Measurements from ENCODE around the gene ELOA. TPM values are rescaled to one million over a fixed set of nuclear protein-coding genes. Genes with fewer than 3 reads are reported as not detected.

Gene ELOA, protein sequence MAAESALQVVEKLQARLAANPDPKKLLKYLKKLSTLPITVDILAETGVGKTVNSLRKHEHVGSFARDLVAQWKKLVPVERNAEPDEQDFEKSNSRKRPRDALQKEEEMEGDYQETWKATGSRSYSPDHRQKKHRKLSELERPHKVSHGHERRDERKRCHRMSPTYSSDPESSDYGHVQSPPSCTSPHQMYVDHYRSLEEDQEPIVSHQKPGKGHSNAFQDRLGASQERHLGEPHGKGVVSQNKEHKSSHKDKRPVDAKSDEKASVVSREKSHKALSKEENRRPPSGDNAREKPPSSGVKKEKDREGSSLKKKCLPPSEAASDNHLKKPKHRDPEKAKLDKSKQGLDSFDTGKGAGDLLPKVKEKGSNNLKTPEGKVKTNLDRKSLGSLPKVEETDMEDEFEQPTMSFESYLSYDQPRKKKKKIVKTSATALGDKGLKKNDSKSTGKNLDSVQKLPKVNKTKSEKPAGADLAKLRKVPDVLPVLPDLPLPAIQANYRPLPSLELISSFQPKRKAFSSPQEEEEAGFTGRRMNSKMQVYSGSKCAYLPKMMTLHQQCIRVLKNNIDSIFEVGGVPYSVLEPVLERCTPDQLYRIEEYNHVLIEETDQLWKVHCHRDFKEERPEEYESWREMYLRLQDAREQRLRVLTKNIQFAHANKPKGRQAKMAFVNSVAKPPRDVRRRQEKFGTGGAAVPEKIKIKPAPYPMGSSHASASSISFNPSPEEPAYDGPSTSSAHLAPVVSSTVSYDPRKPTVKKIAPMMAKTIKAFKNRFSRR
- total RNA-seq: 28.5 TPM

DNA sequence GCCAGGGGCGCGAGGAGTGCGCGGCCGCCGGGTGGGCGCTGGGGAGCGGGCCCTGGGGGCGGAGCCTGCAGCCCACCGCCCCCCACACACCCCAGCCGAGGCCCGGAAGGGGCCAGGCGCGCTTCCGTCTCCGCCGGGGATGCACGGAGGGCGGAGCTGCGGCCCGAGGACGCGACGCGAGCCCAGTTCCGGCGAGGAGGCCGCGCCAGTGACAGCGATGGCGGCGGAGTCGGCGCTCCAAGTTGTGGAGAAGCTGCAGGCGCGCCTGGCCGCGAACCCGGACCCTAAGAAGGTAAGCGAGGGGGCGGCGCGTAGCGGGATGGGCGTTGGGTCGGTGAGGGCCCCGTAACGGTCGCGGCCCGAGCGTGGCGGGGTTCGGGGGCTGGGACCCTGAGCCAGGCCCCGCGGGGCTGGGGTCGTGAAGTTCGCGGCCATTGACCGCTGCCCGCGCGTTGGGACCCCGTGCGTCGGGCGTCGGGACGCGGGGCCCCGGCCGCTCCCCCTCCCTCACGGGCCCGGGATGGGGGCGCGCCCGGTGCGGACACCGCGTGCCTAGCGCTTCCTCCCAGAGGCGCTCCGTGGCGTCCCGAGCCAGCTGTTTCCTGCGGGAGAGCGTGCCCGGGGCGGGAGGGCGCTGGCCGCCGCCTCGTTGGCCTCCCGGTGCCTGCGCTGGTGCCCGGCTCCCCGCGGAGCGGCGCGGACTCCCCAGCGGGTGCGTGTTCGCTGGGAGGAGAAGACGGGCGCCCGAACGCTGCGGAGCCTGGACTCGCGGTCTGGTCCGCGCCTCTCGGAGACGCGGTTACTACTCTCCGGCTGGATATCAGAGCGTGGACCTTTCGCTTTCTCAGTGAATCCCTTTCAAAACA, at the start of gene ELOA:
Gene ELOA, plus strand, starts transcription at position 185 of the 866 bp plus-strand sequence. Its CDS starts 33 bp downstream, at position 218.

DNA sequence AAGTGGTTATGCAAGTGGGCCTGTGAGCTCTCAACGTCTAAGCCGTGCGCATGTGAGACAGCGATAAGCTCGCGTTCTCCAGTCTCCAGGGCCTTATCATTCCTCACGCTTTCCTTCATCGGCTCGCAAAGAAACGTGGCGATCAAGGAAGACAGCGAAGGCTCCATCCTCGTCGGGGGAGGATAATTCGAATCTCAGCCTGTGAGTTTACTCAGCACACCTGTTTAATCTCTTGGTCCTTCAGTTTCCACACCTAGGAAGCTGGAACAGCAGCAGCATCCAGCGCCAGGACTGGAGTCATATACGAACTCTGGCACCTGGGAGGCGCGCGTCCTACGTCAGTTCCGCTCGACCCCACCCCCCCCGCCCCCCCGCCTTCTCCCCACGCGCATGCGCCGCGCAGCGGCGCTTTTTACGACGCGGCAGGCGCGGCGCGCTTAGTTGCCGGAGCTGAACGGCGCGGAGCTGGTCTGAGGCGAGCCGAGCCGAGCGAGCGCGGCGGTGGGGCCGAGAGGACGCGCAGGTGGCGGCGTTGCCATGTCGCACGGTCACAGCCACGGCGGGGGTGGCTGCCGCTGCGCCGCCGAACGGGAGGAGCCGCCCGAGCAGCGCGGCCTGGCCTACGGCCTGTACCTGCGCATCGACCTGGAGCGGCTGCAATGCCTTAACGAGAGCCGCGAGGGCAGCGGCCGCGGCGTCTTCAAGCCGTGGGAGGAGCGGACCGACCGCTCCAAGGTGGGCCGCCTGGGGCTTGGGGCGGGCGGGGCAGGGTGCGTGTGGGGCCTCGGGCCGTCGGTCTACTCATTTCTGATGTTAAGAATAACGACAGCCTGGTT, 34.9 kb downstream of the ELOA start, which contains the start of gene PITHD1:
Gene PITHD1, plus strand, starts transcription at position 440 of the 836 bp plus-strand sequence. Its CDS starts 98 bp downstream, at position 538.

DNA sequence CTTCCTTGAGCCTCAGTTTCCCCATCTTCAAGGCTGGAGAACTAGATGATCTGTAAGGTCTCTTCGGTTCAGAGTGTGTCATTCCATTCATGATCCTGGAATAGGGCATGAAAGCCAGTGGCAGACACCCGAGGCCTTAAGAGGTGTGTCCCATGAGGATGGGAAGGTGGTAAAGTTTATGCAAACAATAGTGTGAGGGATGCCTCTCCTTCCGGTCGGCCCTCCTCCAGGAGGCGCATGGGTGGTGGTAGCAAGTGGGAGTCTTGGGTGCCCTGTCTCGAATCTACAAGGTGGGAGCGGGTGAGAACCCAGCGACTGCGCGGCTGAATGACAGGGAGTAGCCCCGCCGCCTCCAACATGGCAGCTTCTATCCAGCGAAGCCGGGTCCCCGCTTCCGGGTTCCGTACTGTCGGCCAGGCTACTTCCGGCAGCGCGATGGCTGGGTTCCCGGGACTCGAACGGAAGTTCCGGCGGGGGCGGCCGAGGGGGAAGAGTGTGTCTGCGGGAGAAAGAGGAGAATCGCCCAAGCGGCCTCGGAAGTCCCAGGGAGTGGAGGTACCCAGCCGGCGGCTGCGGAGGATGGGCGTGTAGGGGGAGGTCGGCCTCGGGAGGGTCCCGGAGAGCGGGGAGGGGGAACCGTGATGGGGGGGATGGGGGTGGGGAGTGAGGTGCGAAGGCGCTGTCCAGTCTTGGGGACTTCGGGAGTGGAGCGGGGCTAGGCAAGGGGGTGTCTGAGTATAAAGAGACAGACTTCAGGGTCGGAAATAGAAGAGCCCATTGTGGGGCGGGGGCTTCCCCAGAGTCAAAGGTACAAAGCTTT, 47.6 kb downstream of the ELOA start, which contains the start of gene LYPLA2:
Gene LYPLA2, plus strand, starts transcription at position 450 of the 820 bp plus-strand sequence. CDS start 1,538 bp downstream, outside the sequence.

DNA sequence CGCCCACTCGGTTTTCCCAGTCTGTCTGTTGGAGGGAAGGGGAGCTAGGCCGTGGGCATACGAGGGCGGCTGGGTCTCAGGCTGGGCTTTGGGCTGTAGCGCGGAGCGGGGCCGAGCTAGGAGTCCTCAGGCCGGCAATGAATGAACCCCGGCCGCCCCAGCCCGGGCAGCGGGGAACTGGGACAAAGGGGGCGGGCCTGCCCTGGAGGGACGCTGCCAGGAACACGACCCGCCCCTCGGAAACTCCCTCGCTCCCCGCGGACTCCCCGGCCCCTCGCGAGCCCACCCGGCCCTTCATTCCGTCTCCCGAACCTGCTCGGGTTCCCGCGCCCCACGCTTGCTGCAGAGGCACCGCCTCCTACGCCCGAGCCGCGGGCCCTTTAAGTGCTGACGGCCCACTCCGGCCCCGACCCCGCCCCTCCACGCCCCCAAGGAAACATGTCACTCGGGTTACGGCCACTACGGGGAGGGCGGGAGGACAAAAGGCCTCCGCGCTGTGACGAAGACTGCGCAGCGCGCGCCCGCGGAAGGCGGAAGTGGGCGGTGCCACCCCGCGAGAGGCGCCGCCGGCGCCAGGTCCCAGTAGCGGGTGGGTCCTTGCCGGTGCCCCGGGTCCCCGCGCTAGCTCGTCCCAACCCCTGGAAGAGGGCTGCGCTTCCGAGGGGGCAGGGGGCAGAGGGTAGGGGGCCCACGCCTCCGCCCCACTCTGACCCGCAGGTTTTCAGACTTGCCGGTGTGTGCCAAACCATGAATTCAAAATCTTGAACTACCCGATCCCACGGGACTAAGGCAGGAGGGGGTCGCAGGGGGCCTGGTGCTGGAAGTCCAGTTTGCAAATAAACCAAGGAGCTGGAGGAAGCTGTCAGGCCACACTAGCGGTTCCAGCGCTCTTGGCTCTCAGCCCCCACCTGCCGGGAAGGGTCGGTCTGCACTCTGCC, 57.4 kb downstream of the ELOA start, which contains the start of gene GALE:
Gene GALE, minus strand, starts transcription at position 355 of the 938 bp plus-strand sequence. CDS start 1,747 bp downstream, outside the sequence.

Other genes starting within 250 kb of the ELOA start
- gene E2F2, start 212.2 kb upstream of the ELOA start, total RNA-seq: 3.4 TPM
- 11.9 TPM for gene ID3, start 184.0 kb upstream of the ELOA start, total RNA-seq
- 596 TPM for gene RPL11, start 51.7 kb upstream of the ELOA start, total RNA-seq
- 55.7 TPM for gene PITHD1, start 34.9 kb downstream of the ELOA start, total RNA-seq
- 27.2 TPM for gene LYPLA2, start 47.7 kb downstream of the ELOA start, total RNA-seq
- 28.2 TPM for gene GALE, start 57.3 kb downstream of the ELOA start, total RNA-seq
- 11.9 TPM for gene HMGCL, start 82.0 kb downstream of the ELOA start, total RNA-seq
- gene FUCA1, start 124.8 kb downstream of the ELOA start, total RNA-seq: 14.7 TPM
- gene CNR2, start 169.9 kb downstream of the ELOA start, total RNA-seq: not detected
- gene PNRC2, start 216.4 kb downstream of the ELOA start, total RNA-seq: 59.8 TPM
- gene SRSF10, start 236.9 kb downstream of the ELOA start, total RNA-seq: 187 TPM